ENCODE results near the gene CD63.

Gene CD63

DNA sequence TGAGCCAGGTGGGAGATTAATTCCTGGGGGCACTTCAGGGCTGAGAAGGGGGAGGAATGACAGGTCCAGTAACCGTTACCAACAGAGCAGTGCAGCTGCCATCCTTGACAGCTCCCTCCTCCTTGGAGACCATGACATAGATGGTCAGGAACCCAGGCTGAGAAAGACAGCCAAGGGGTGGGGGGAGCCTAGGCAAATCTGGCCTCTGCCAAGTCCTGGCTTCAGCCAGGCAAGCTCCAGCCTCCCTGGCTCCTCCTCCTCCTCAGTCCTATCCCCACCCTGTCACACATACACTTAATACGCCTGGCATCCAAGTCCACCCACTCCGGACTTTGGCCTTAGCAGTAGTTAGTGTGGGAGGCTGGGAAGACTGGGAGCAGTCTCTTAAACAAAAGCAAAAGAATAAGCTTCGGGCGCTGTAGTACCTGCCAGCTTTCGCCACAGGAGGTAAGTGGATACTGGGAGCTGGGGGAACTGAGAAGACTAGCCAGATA is 8.7 kb downstream of the CD63 start, which contains the start of gene RDH5:
Gene RDH5, plus strand, starts transcription at position 323 of the 494 bp plus-strand sequence. CDS start 792 bp downstream, outside the sequence.
- DNase-seq = no peak

- DNase-seq = no peak
These were observed 9.4 kb downstream of the CD63 start for GRCh38 chr12:55719371-55719770.

DNA sequence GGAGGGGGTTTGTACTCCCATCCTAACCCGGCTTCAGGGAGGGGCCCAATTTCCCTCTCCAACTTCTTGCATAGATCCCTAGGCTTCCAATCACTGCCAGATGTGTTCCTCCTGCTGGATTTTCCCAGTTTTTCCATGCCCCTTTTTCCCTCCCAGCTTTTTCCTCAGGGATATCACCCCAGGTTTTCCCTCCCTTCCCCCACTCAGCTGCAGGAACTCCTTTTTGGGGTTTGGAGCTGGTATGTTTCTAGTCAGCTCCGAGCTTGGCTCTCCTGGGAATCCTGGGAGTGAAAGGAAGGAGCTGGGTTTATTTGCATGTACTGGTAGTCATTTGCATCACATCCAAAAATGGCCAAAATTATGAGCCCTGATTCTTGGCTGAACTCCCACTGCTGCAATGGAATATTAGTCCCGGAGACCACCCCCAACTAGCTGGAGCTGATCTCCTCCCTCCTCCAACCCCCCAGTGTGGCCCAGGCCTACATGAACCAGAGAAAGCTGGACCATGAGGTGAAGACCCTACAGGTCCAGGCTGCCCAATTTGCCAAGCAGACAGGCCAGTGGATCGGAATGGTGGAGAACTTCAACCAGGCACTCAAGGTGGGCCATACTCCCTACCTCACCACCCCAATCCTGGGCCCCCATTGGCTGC is 10.1 kb downstream of the CD63 start:
- no peak for DNase-seq

- no peak for DNase-seq
These were observed 10.8 kb downstream of the CD63 start for GRCh38 chr12:55718015-55718414.

DNA sequence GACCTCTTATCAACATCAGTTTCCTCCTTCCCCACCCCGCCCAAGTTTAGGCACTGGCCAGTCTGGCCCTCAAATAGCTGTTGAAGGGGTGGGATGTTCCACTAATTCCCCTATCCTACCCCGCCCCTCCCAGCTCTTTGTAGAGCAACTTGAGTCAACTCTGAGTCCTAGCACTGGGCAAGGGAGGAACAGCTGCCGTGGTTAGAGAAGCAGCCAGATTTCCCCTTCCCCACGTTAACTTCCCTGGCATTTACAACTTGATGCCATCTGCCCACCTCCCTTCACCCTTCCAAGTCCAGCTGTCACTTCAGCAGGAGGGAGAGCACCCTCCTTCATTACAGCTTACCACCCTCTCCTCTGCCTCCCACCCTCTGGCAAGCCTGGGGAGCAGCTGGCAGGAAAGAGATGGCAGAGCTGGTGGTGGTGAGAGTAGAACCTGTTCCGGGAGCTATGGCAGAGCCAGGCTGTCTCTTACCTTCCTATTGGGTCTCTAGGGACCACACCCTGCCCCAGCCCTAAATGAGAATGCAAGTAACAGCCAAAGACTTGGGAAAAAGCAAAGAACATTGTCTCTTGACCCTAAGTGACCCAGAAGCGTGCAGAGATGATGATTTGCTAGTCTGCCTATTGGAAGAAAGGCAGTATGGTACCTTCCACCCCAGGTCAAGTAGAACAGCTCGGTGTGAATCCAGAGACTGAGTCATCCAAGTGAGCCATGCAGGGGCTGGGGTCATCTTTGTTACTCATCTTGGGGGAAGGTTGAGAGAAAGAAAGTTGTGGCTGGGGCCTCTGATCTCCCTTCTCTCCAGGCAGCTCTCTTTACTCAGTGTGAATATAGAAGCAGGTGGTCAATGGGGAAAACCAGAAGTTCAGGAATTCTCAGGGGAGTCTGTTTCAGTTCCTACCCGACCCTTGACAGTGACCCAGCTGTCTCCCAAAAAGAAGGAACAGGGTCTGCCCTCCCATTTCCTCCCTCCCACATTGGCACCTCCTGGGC is 11.5 kb downstream of the CD63 start:
- no peak for DNase-seq

DNA sequence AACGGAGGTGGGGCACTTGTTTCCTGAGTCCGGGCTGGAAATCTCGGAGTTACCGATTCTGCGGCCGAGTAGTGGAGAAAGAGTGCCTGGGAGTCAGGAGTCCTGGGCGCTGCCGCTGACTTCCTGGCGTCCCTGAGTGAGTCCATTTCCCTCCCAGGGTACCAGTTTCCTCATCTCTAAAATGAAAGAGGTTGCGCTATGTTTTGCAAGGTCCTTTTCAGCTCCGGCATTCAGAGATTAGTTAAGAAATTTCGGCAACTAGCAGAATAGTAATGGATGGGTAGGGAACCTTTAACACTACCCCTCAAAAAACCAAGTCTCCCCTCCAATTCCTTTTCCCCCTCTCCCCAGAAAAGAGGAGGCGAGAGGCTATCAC is 12.2 kb downstream of the CD63 start:
- no peak for DNase-seq

DNA sequence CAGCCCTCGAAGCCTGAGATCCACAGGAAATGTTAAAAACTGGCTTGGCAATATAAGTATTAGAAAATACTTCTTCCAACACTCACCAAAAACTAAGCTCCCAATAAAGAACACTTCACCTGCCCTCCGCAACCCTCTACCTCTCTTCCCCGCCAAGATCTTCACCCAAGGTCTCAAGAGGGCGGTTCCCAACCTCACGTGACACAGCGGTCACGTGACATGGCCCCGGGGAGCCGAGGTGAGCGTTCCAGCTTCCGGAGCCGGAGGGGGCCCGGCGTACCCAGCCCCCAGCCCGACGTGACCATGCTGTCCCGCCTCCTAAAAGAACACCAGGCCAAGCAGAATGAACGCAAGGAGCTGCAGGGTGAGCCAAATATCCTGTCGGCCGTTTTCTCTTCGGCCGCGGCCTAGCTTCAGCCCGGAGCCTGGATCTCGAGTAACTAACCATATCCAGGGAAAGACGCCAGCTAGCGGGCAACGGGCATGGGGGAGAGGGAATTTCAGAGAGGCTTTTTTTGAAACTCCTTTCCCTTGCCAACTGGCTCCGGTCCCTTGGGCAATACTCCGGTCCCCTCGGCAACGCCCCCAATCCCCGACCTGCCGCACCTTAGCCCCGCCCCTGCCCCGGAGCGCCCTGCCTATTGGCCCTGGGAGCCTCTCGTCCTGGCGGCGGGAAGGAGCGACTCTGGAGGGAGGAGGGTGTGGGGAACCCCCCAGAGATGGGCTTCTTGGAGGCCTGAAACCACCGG is 12.8 kb downstream of the CD63 start, which contains the start of gene BLOC1S1:
Gene BLOC1S1, plus strand, starts transcription at position 214 of the 749 bp plus-strand sequence. Its CDS starts 6 bp downstream, at position 220.
- peak; percentile 97 for DNase-seq

DNA sequence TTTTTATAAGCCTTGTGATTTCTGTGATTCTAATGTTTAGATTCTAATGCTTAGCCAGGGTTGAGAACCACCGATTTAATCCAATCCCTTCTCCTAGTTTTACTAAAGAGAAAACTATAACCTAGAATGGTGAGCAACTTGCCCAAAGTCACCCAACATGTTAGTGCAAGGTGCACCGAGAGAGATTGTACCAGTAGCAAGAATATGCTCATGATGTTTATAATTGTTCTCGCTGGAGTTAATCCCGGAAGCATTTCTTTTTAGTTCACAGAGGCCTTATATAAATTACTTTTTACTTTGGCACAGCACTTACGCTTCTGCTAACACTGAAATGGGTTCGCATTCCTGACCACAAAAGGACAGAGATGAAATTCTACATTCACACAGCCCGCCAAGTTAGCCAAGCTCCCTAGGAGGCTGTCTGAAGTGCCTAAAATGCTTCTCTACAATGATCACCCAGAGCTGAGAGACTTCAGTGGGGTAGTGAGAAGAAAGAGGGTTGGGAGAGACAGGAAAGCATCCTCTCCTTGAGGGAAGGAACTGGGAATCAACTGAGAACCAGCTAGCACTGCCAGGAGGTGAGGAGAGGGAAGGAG is 13.5 kb downstream of the CD63 start:
- DNase-seq = no peak

GRCh38 chr12:55713721-55714120 is 15.1 kb downstream of the CD63 start:
- no peak for DNase-seq

DNA sequence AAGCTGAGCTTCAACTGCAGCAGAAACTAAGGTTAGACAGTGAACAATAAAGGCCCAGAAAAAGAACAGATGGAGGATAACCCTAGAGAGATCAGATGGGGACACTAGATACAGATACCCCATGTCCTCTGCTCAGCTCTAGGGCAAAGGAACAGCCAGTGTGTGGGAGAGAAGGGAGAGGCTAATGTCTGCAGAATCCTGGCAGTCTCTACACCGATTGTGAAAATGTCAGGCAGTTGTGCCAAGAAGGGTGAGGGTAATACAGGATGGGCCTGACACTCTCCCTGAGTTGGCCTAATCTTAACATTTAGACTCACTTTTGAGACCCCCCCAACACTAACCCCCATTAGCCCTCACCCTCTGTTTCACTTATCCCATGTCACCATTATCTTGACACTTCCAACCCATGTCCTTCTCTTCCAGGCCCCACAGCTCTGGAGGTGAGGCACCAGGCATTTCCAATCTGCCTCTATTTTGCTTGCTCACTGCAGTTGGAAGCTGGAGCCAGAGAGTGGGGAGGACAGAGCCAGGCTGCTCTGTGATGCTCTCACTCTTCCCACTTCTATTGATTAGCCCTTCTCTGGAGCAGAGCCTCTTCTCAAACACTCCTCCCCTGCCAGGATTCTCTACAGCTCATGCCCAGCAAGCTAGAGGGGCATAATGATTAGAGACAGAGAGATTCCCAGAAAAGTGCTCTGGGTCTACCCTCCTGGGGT is 16.0 kb downstream of the CD63 start:
- DNase-seq = no peak

GRCh38 chr12:55711786-55712553 is 16.8 kb downstream of the CD63 start:
- no peak for DNase-seq

GRCh38 chr12:55708695-55709233 is 20.0 kb downstream of the CD63 start:
- no peak for DNase-seq

GRCh38 chr12:55707841-55708694 is 20.7 kb downstream of the CD63 start, which contains the start of gene ITGA7:
Gene ITGA7, minus strand, starts transcription at chr12:55707904. Its CDS starts 222 bp downstream, at chr12:55707682.
- DNase-seq = peak; percentile 29

GRCh38 chr12:55707219-55707671 is 21.6 kb downstream of the CD63 start:
- DNase-seq = no peak

DNA sequence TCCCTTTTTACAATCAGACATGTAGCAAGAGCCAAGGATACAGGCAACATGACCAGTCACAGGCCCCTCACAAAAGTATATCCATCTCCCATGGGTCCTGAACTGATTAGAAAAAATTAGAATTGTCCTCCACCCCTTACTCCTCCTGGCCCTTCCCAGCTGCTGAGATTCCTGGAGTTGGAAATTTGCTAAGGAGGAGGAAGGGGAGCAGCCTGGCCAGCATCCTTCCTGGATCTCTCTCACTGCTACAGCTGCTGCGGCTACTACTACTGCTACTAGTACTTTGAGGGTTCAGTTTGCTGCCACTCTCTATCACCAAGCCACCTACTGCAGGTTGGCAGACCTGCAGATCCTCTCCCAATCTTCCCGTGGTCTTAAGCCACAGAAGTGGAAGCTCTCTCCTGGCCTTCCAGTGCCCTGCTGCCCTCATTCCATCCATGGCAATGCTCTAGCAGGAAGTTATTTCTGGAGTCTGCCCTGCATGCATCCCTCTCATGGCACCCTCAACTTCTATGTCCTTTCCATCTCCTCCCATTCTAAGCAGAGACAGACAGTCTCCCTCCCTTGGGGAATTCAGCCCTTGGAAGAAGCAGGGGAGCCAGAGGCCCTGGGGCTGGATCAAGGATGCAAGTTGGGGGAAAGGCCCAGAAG is 22.1 kb downstream of the CD63 start:
- DNase-seq = no peak

- peak; percentile 68 for DNase-seq
These were observed 22.9 kb downstream of the CD63 start for GRCh38 chr12:55705782-55706402.

DNA sequence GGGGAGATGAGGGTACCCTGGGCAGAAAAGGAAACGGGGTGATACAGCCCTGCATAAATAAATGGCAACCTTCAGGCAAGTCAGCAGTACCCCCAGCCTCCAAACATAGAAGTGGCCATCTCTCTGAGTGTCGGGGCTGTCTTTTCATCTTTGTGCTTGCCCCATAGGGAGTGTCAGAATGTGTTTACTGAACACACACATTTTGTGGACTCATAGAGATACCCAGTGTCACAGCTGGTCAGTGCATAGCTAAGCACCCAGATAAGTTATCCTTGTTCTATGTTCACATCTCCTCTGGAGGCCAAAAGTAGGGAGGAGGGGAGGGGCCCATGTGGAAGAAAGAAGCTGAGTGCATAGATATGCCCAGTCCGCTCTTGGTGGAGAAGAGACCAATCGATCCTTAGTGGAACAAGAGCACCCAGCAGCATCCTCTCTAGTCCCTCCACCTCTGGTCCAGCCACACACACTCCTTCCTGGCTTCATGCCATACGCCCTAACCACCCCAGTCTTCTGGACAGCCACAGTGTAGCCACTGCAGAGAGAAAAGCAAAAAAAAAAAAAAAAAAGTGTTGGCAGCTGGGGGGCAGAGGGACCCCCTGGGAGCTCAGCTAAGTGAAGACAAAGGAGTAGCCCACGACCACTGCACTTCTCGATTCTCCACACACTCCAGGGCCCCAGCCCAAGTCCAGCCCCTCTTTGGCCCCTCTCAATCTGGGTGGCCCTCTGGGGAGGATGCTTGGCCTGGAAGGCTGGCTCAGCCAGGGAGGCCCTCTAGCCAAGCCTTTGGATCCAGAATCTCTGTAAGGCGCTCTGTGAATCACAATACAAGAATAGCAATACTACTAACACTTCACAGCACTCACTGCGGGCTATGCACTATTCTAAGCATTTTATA is 23.7 kb downstream of the CD63 start:
- no peak for DNase-seq

Measured in RPMI8226 (cell line).